H1 (cell line): Measurements from ENCODE around the gene GAP43. TPM values are rescaled to one million over a fixed set of nuclear protein-coding genes. Genes with fewer than 3 reads are reported as not detected.

ENCODE experiments used
- CTCF ChIA-PET: fragments of 300-600 bp; sonication (Branson Sonifier 250); formaldehyde crosslinking; loops from one replicate; lab custom pipeline; 2021; ENCODE audit not compliant: partially characterized antibody; lab: Charles Lee
- POLR2A ChIA-PET: fragments of 300-600 bp; sonication (Branson Sonifier 250); formaldehyde crosslinking; loops from one replicate; lab custom pipeline; 2021; ENCODE audit warnings: inconsistent platforms; ENCODE audit not compliant: partially characterized antibody; lab: Charles Lee
- DNase-seq, 2 experiments: peaks; one replicate each; pipeline versions ENCODE4 v3.0.0 to v3.0.0-alpha.2; 2010 to 2022; ENCODE audit warnings: low spot score in 2 of 2, low read depth in 1 of 2, mixed read lengths in 1 of 2
- FAIRE-seq: peaks from 2 replicates; lab custom pipeline; 2011; peaks lifted over from hg19 to GRCh38; lab: Jason Lieb, UNC
- H2AFZ ChIP-seq: 2 replicates; pipeline ENCODE4 v1.8.1; 2012; ENCODE audit warnings: low read length, inconsistent platforms
- H2AK5ac ChIP-seq: 2 replicates; pipeline ENCODE4 v1.6.1; 2013; ENCODE audit warnings: low read depth, low read length
- H2BK120ac ChIP-seq: replicated peaks from 2 replicates; pipeline ENCODE3; 2013; ENCODE audit warnings: low read depth, low read length, inconsistent platforms
- H2BK12ac ChIP-seq: 2 replicates; pipeline ENCODE4 v1.6.1; 2013; ENCODE audit warnings: low read depth, low read length
- H2BK15ac ChIP-seq: 2 replicates; pipeline ENCODE4 v1.6.1; 2013; ENCODE audit warnings: low read length
- H2BK20ac ChIP-seq: 2 replicates; pipeline ENCODE4 v1.6.1; 2013; ENCODE audit warnings: low read length
- H2BK5ac ChIP-seq: 2 replicates; pipeline ENCODE4 v1.6.1; 2013; ENCODE audit warnings: low read depth, low read length
- H3K14ac ChIP-seq: 2 replicates; pipeline ENCODE4 v1.6.1; 2013; ENCODE audit warnings: inconsistent platforms; ENCODE audit not compliant: insufficient read length
- H3K18ac ChIP-seq: 2 replicates; pipeline ENCODE4 v1.6.1; 2013; ENCODE audit warnings: low read length; ENCODE audit errors: extremely low read depth
- H3K23ac ChIP-seq: 2 replicates; pipeline ENCODE4 v1.6.1; 2013; ENCODE audit warnings: inconsistent platforms; ENCODE audit not compliant: insufficient read length
- H3K23me2 ChIP-seq: 2 replicates; pipeline ENCODE4 v1.6.1; 2013; ENCODE audit warnings: low read depth, low read length
- H3K27ac ChIP-seq: 2 replicates; pipeline ENCODE4 v1.6.1; 2011; ENCODE audit warnings: low read depth, low read length, inconsistent platforms
- H3K27me3 ChIP-seq, 4 experiments: replicated peaks in 1 of 4; 1 replicate in 1 of 4; 2 replicates in 3 of 4; pipeline versions ENCODE4 v1.6.1 to v1.8.1; 2011 to 2013; ENCODE audit warnings: low read length in 3 of 4, mild to moderate bottlenecking in 3 of 4, inconsistent platforms in 2 of 4, mixed read lengths in 2 of 4, moderate library complexity in 1 of 4; ENCODE audit not compliant: control insufficient read depth in 3 of 4, insufficient read depth in 3 of 4; ENCODE audit errors: extremely low read depth in 1 of 4
- H3K36me3 ChIP-seq, 4 experiments: 2 replicates each; pipeline versions ENCODE4 v1.6.1 to v1.8.1; 2011 to 2013; ENCODE audit warnings: mild to moderate bottlenecking in 4 of 4, low read length in 3 of 4, moderate library complexity in 2 of 4, control low read depth in 1 of 4, inconsistent platforms in 1 of 4; ENCODE audit not compliant: insufficient read depth in 4 of 4, control insufficient read depth in 2 of 4
- H3K4ac ChIP-seq: replicated peaks from 2 replicates; pipeline ENCODE3; 2013; ENCODE audit warnings: low read length, low read depth, mixed read lengths, inconsistent platforms; ENCODE audit not compliant: insufficient read length
- H3K4me1 ChIP-seq, 4 experiments: replicated peaks in 1 of 4; 1 replicate in 1 of 4; 2 replicates in 3 of 4; pipeline versions ENCODE4 v1.6.1 to v1.8.1; 2011 to 2013; ENCODE audit warnings: low read length in 3 of 4, inconsistent platforms in 2 of 4, mixed read lengths in 1 of 4; ENCODE audit not compliant: insufficient read depth in 4 of 4, control insufficient read depth in 3 of 4
- H3K4me2 ChIP-seq, 2 experiments: 2 replicates each; pipeline versions ENCODE4 v1.6.1 to v1.8.1; 2011 to 2013; ENCODE audit warnings: low read depth in 2 of 2, low read length in 2 of 2, control low read depth in 1 of 2, inconsistent platforms in 1 of 2, mild to moderate bottlenecking in 1 of 2; ENCODE audit not compliant: insufficient read depth in 1 of 2
- H3K4me3 ChIP-seq, 4 experiments: fragments of 200-600, 300-600 bp in 1 of 4; sonication (generic), shearing (Covaris generic), sonication (Bioruptor Twin) in 1 of 4; 2 replicates each; pipeline versions ENCODE4 v1.5.1 to v1.8.1; 2011 to 2016; ENCODE audit warnings: low read length in 4 of 4, low read depth in 3 of 4, control low read depth in 2 of 4, inconsistent platforms in 2 of 4, mild to moderate bottlenecking in 2 of 4, mixed read lengths in 1 of 4, moderate library complexity in 1 of 4; ENCODE audit not compliant: insufficient read depth in 2 of 4; ENCODE audit errors: extremely low read depth in 1 of 4
- H3K56ac ChIP-seq: replicated peaks from 2 replicates; pipeline ENCODE3; 2013; ENCODE audit warnings: low read depth, mild to moderate bottlenecking, mixed read lengths, low read length, inconsistent platforms; ENCODE audit not compliant: insufficient read length
- H3K79me1 ChIP-seq: 2 replicates; pipeline ENCODE4 v1.6.1; 2013; ENCODE audit warnings: low read depth, low read length, control low read depth
- H3K79me2 ChIP-seq, 2 experiments: 2 replicates each; pipeline versions ENCODE4 v1.6.1 to v1.8.1; 2012 to 2013; ENCODE audit warnings: low read length in 2 of 2, mild to moderate bottlenecking in 2 of 2, inconsistent platforms in 1 of 2; ENCODE audit not compliant: insufficient read depth in 2 of 2, control insufficient read depth in 1 of 2
- H3K9ac ChIP-seq, 4 experiments: replicated peaks in 1 of 4; 1 replicate in 1 of 4; 2 replicates in 3 of 4; pipeline versions ENCODE4 v1.6.1 to v1.8.1; 2011 to 2013; ENCODE audit warnings: low read depth in 3 of 4, low read length in 3 of 4, control low read depth in 2 of 4, mild to moderate bottlenecking in 2 of 4, moderate library complexity in 2 of 4, inconsistent platforms in 1 of 4; ENCODE audit errors: extremely low read depth in 1 of 4
- H3K9me3 ChIP-seq, 2 experiments: 2 replicates each; pipeline versions ENCODE4 v1.6.1 to v1.8.1; 2012 to 2013; ENCODE audit warnings: mild to moderate bottlenecking in 2 of 2, moderate library complexity in 2 of 2, control low read depth in 1 of 2, inconsistent platforms in 1 of 2, low read depth in 1 of 2, low read length in 1 of 2, mixed read lengths in 1 of 2; ENCODE audit not compliant: insufficient read depth in 2 of 2
- H4K20me1 ChIP-seq, 2 experiments: replicated peaks in 1 of 2; 2 replicates each; pipeline versions ENCODE3 to v1.8.1; 2011 to 2013; ENCODE audit warnings: inconsistent platforms in 2 of 2, low read length in 2 of 2, mild to moderate bottlenecking in 1 of 2; ENCODE audit not compliant: insufficient read depth in 2 of 2, control insufficient read depth in 1 of 2
- H4K5ac ChIP-seq: 2 replicates; pipeline ENCODE4 v1.6.1; 2013; ENCODE audit warnings: low read length, low read depth, mixed read lengths, inconsistent platforms; ENCODE audit not compliant: insufficient read length
- H4K8ac ChIP-seq: 2 replicates; pipeline ENCODE4 v1.8.0; 2013; ENCODE audit warnings: mild to moderate bottlenecking, moderate library complexity, low read length, inconsistent platforms; ENCODE audit not compliant: insufficient read depth; ENCODE audit errors: extremely low read depth
- H4K91ac ChIP-seq: replicated peaks from 2 replicates; pipeline ENCODE3; 2013; ENCODE audit warnings: low read length, mixed read lengths, inconsistent platforms; ENCODE audit not compliant: insufficient read length
- ATF2 ChIP-seq: IDR thresholded peaks from 2 replicates; pipeline ENCODE4 v1.6.1; 2012; ENCODE audit warnings: low read length, inconsistent platforms
- BACH1 ChIP-seq: IDR thresholded peaks from 2 replicates; pipeline ENCODE4 v1.6.1; 2012; ENCODE audit warnings: low read length, improper control_type of control experiment
- CBX5 ChIP-seq: fragments of 300-800, 300-1000 bp; sonication (generic); IDR thresholded peaks from 2 replicates; pipeline ENCODE4 v1.7.1; 2016; ENCODE audit warnings: antibody characterized with exemption, low read length, low read depth
- CHD1 ChIP-seq: IDR thresholded peaks from 2 replicates; pipeline ENCODE4 v1.6.1; 2012; ENCODE audit warnings: low read depth, low read length, improper control_type of control experiment
- CREB1 ChIP-seq: IDR thresholded peaks from 2 replicates; pipeline ENCODE4 v1.6.1; 2012; ENCODE audit warnings: inconsistent platforms
- EGR1 ChIP-seq: IDR thresholded peaks from 2 replicates; pipeline ENCODE4 v1.6.1; 2011; ENCODE audit warnings: low read depth, low read length, borderline replicate concordance
- HDAC2 ChIP-seq, 2 experiments: fragments of 300-600 bp in 1 of 2; sonication (generic) in 1 of 2; IDR thresholded peaks; 2 replicates each; pipeline ENCODE4 v1.6.1; 2011 to 2012; ENCODE audit warnings: low read depth in 2 of 2, low read length in 2 of 2, mild to moderate bottlenecking in 2 of 2, moderate library complexity in 2 of 2, borderline replicate concordance in 1 of 2, inconsistent platforms in 1 of 2
- HDAC6 ChIP-seq: IDR thresholded peaks from one replicate; pipeline ENCODE4 v1.7.1; 2012; ENCODE audit warnings: low read depth, mild to moderate bottlenecking, inconsistent platforms, low read length, moderate library complexity
- POU5F1 ChIP-seq: IDR thresholded peaks from 2 replicates; pipeline ENCODE4 v1.6.1; 2011; ENCODE audit warnings: low read depth, mild to moderate bottlenecking, low read length, moderate library complexity
- SUZ12 ChIP-seq: fragments of 200-600 bp; sonication (generic); IDR thresholded peaks from 2 replicates; pipeline ENCODE4 v1.6.1; 2012; ENCODE audit warnings: mild to moderate bottlenecking, inconsistent platforms, low read length, moderate library complexity, mixed read lengths
- TAF1 ChIP-seq: IDR thresholded peaks from 2 replicates; pipeline ENCODE4 v1.6.1; 2011; ENCODE audit warnings: mild to moderate bottlenecking, low read depth, low read length
- TEAD4 ChIP-seq: IDR thresholded peaks from 2 replicates; pipeline ENCODE4 v1.6.1; 2012; ENCODE audit warnings: low read depth, low read length, inconsistent platforms, mixed read lengths
- WGBS, 2 experiments: shearing (Covaris generic) in 1 of 2; methylation state at CpG; one replicate each; pipeline versions ENCODE4 v1.1.6 to v1.1.7; 2013 to 2015; ENCODE audit warnings: low lambda C conversion rate in 2 of 2, mixed read lengths in 2 of 2, inconsistent platforms in 1 of 2, low coverage in 1 of 2, missing lambda C conversion rate in 1 of 2; ENCODE audit not compliant: insufficient replicate concordance in 2 of 2, insufficient coverage in 1 of 2, insufficient read length in 1 of 2; ENCODE audit errors: extremely low coverage in 1 of 2, missing lambda C conversion rate in 1 of 2; 5-methylcytosine and 5-hydroxymethylcytosine counted together
- polyA plus RNA-seq, 7 experiments: library from polyadenylated mRNA; depleted of rRNA in 3 of 7; stranded (reverse) in 5 of 7; unstranded in 2 of 7; fragments of >200 nt in 5 of 7; fragments of 200-250 nt in 2 of 7; gene quantifications; 1 replicate in 5 of 7; 2 replicates in 1 of 7; 4 replicates in 1 of 7; pipeline versions ENCODE4 v1.2.1 to v1.2.3, GENCODE V29; 2011 to 2013; ENCODE audit warnings: missing spikeins in 2 of 7, mixed read lengths in 2 of 7
- total RNA-seq: library from RNA; stranded (reverse); fragmentation: NEBNext Ultra II Directional; extraction: Animal tissue kit (Norgen Biotek cat#: 25700); gene quantifications from 2 replicates; pipeline ENCODE4 v1.2.1, GENCODE V29; 2021

Gene GAP43
- total and polyA plus RNA-seq, 2 of the 8 experiments (the other 6 are each of a cell fraction or from before 2014, with no cell fraction given) = 11.2 to 21.9 TPM

DNA sequence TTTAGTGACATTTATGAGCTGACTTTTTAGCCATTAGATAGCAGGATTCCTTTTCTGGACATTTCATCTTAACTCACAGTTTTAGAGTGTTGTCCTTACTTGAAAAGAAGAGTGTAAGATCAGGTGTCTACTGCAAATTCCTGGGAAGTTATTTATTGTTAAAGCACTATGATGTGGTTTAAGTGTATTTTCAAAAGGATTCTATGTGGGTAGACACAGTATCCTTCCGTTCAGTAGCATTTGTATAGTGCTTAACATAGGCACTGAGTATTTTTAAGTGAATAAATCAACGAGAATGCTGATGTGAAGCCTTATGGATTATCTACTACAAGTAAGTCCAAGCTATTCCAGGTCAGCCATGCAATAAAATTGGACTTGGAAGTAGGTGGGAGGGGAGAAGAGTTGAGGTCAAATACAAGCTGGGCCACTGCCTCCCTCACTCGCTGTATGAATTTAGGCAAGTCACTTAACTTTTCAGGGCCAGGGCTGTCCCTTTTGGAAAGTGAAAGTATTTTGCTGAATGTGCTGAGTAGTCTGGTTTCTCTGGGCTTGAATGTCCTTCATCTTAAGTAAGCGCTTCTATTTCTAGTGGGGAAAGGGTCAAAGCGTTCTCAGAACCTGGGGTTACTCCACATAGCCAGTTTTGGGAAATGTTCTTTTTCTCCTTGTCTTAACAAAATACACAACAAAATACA, 48.6 kb downstream of the GAP43 start:
- H3K4me3 ChIP-seq = no peak overlapping the region
- no peak overlapping the region for H4K91ac ChIP-seq
- no peak overlapping the region for H3K14ac ChIP-seq
- no peaks in the 10 kb centered on the region for H4K20me1 ChIP-seq
- H2BK120ac ChIP-seq = no peak overlapping the region
- H2BK5ac ChIP-seq = no peak overlapping the region
- H3K79me1 ChIP-seq = no peaks in the 10 kb centered on the region
- H3K27ac ChIP-seq = no peak overlapping the region
- H3K4me2 ChIP-seq = no peak overlapping the region
- no peak overlapping the region for H2BK15ac ChIP-seq
- H3K23ac ChIP-seq = no peak overlapping the region
- no peak overlapping the region for H2BK20ac ChIP-seq
- no peak for TF ChIP-seq ATF2
- TF ChIP-seq SUZ12 = no peak
- no peak for TF ChIP-seq HDAC2 (IDR thresholded peaks at IDR 0.05; ENCODE audit: borderline replicate concordance in 1 of 2, low read depth in 2 of 2, low read length in 2 of 2)
- TF ChIP-seq CBX5 = no peak
- TF ChIP-seq POU5F1 = no peak
- TF ChIP-seq HDAC6 = no peak
- TF ChIP-seq TAF1 = no peak
- no peak for TF ChIP-seq EGR1
- no peak for TF ChIP-seq CREB1
- no peak for TF ChIP-seq CHD1
- TF ChIP-seq BACH1 = no peak
- no peak for TF ChIP-seq TEAD4
- TF ChIP-seq, all 59 proteins: peak for 0
- Histone ChIP-seq H2AFZ (no peak overlapping the region), H3K27me3 (no peaks in the 10 kb centered on the region), H4K5ac (no peak overlapping the region), H3K4me1 (peaks cover 0 to 3% (median 1%) of the 10 kb centered on the region in 4 experiments; a peak in 3 of 7 replicates), H2AK5ac (no peak overlapping the region), H3K9me3 (no peaks in the 10 kb centered on the region), H3K56ac (no peak overlapping the region), H2BK12ac (no peak overlapping the region), H3K23me2 (no peaks in the 10 kb centered on the region; the same call in 1 of the 2 replicates), H4K8ac (no peak overlapping the region), H3K18ac (no peak overlapping the region), H3K79me2 (no peaks in the 10 kb centered on the region), H3K9ac (no peak overlapping the region), H3K36me3 (no peaks in the 10 kb centered on the region), H3K4ac (no peak overlapping the region)
- ChIA-PET CTCF (interaction anchor here (1.0 to 1.9 kb wide), 2 partner anchors 17 to 454 kb away, joined by 3 to 4 read pairs; no protein-coding TSS in a partner anchor), POLR2A (interaction anchor here (1.1 kb wide), 1 partner anchor 13 kb away, joined by 4 read pairs; no protein-coding TSS in a partner anchor)
- DNase-seq (no peak), FAIRE-seq (no peak)
- 88% methylated on average over 5 of the region's 5 CpGs; no CpG with 5 or more reads in 1 of the 2 experiments for WGBS, 2 experiments
